ENCODE data around the gene ZNF763. TPM values are rescaled to one million over a fixed set of nuclear protein-coding genes. Genes with fewer than 3 reads are reported as not detected.
A peak's percentile ranks its signal among the peaks of the same experiment; 100 is the strongest.

ZNF763 gene
- total RNA-seq, 1 donor from 2014 or later: 4.3 TPM

GRCh38 chr19:12000152-12000981 lies 35.5 kb downstream of the ZNF763 start:
- no peaks in the 10 kb centered on the region for H3K27me3 Mint-ChIP-seq (ENCODE audit: unreplicated experiment)
- H3K27ac Mint-ChIP-seq (ENCODE audit: unreplicated experiment): peak overlapping the region; percentile 19
- peaks cover 14% of the 10 kb centered on the region for H3K4me1 Mint-ChIP-seq (ENCODE audit: unreplicated experiment)
- no peak for TF ChIP-seq CTCF (IDR thresholded peaks at IDR 0.05)
- peaks cover 23% of the 10 kb centered on the region for H3K36me3 Mint-ChIP-seq (ENCODE audit: unreplicated experiment)
- peaks cover 12% of the 10 kb centered on the region for H3K9me3 Mint-ChIP-seq (ENCODE audit: unreplicated experiment)
- no peak for DNase-seq (ENCODE audit: extremely low spot score, unreplicated experiment)
- H3K4me3 Mint-ChIP-seq (ENCODE audit: unreplicated experiment): peak overlapping the region; percentile 4

GRCh38 chr19:12015015-12015752 lies 50.3 kb downstream of the ZNF763 start:
- H3K4me3 Mint-ChIP-seq (ENCODE audit: unreplicated experiment): no peak overlapping the region
- peaks cover 64% of the 10 kb centered on the region for H3K36me3 Mint-ChIP-seq (ENCODE audit: unreplicated experiment)
- no peaks in the 10 kb centered on the region for H3K27me3 Mint-ChIP-seq (ENCODE audit: unreplicated experiment)
- no peak for DNase-seq (ENCODE audit: extremely low spot score, unreplicated experiment)
- TF ChIP-seq CTCF (IDR thresholded peaks at IDR 0.05): no peak
- no peaks in the 10 kb centered on the region for H3K4me1 Mint-ChIP-seq (ENCODE audit: unreplicated experiment)
- H3K9me3 Mint-ChIP-seq (ENCODE audit: unreplicated experiment): peaks cover 29% of the 10 kb centered on the region
- no peak overlapping the region for H3K27ac Mint-ChIP-seq (ENCODE audit: unreplicated experiment)

DNA sequence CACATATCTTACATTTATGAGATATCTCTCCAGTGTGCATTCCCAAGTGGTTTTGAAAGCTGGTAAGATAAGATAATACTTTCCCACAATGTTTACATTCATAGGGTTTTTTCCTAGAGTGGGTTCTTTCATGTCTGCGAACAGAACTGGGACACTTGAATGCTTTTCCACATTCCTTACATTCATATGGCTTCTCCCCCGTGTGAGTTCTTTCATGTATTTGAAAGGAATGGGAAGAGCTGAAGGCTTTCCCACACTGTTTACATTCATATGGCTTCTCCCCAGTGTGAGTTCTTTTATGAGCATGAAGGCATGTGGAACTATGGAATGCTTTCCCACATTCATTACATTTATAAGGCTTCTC lies 50.9 kb downstream of the ZNF763 start:
- Mint-ChIP-seq H3K27ac (ENCODE audit: unreplicated experiment) (no peak overlapping the region), H3K36me3 (ENCODE audit: unreplicated experiment) (peaks cover 64% of the 10 kb centered on the region)
- no peak for TF ChIP-seq CTCF (IDR thresholded peaks at IDR 0.05)

More for the DNA sequence above, 50.9 kb downstream of the ZNF763 start:
- H3K4me3 Mint-ChIP-seq (ENCODE audit: unreplicated experiment): no peak overlapping the region
- peaks cover 29% of the 10 kb centered on the region for H3K9me3 Mint-ChIP-seq (ENCODE audit: unreplicated experiment)
- no peaks in the 10 kb centered on the region for H3K27me3 Mint-ChIP-seq (ENCODE audit: unreplicated experiment)
- H3K4me1 Mint-ChIP-seq (ENCODE audit: unreplicated experiment): no peaks in the 10 kb centered on the region
- no peak for DNase-seq (ENCODE audit: extremely low spot score, unreplicated experiment)

Other genes starting within 250 kb of the ZNF763 start
- 4.1 and 4.3 TPM in 2 replicates for gene ZNF823, start 226.1 kb upstream of the ZNF763 start, total RNA-seq
- 6.4 and 6.6 TPM in 2 replicates for gene ZNF441, start 198.0 kb upstream of the ZNF763 start, total RNA-seq
- gene ZNF491, start 166.5 kb upstream of the ZNF763 start, total RNA-seq: 4.4 and 6.2 TPM in 2 replicates
- gene ZNF440, start 150.8 kb upstream of the ZNF763 start, total RNA-seq: 12.8 and 13.0 TPM in 2 replicates
- gene ZNF439, start 116.3 kb upstream of the ZNF763 start, total RNA-seq: 1.0 and 1.2 TPM in 2 replicates
- 11.9 and 14.2 TPM in 2 replicates for gene ZNF69, start 77.3 kb upstream of the ZNF763 start, total RNA-seq
- gene ZNF700, start 39.9 kb upstream of the ZNF763 start, total RNA-seq: 6.7 and 8.0 TPM in 2 replicates
- 4.5 and 7.5 TPM in 2 replicates for gene ZNF433, start 70.6 kb downstream of the ZNF763 start, total RNA-seq
- 0.38 TPM in 1 of 2 replicates, not detected in the other for gene ZNF878, start 87.9 kb downstream of the ZNF763 start, total RNA-seq
- gene ZNF844, start 99.7 kb downstream of the ZNF763 start, total RNA-seq: 10.2 and 12.7 TPM in 2 replicates
- 3.9 and 8.5 TPM in 2 replicates for gene ZNF20, start 175.3 kb downstream of the ZNF763 start, total RNA-seq
- gene ZNF625, start 191.7 kb downstream of the ZNF763 start, total RNA-seq: 9.1 and 11.6 TPM in 2 replicates
- 10.4 and 12.9 TPM in 2 replicates for gene ZNF136, start 198.1 kb downstream of the ZNF763 start, total RNA-seq